ENCODE results near the gene VWC2L.

Gene VWC2L

DNA sequence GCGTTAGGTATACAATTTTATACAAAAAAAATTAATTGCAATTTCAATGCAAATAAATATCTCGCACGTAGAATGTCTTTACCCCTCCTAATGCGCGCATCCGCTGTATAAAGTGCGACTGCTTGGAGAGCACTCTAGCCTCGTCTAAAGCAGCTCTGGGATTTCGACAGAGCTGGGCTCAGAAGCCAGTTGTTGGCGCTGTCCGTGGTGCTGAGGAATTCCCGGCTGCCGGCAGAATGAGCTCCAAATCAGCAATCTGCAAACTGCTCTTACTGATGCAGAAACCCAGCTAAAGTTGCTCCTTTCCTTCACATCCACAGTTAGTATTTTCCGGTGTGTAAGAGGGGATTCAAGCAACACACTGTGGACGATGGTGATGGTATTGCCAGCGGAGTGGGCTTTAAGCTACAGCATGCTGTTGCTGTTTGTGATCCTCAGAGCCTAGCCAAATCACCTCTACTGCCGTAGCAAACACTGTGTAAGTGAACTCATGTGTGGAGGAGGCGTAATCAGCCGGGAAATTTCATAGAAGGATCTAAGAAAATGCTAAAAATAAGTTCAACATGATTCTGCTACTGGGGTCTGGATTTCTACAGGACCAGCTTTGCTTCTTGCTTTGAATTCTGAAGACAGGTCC is at the start of gene VWC2L:
Gene VWC2L, plus strand, starts transcription at position 137 of the 637 bp plus-strand sequence. CDS start 3,140 bp downstream, outside the sequence.
- DNase-seq, result peak in 1 of 2 experiments; percentile 15

- DNase-seq, result no peak
These were observed 49.7 kb upstream of the VWC2L start for GRCh38 chr2:214361116-214361515.

- no peak for DNase-seq
These were observed 45.3 kb upstream of the VWC2L start for GRCh38 chr2:214365549-214365948.

DNA sequence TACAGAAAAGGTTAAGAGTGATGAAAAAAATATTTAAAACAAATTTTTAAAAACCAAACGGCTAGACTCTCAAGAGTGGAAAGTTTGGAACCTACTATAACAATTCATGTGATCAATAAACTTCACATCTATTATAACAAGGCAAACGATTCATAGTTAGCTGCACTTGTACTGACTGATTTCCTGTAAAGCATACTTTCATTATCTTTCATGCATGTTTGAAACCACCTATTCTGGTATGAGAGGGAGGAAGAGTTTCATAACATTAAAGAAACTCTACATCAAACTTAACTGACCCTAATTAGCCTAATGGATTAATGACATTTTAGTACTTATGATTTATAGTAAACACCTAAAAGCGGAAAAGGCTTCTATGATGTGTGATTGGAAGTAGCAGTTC is 43.7 kb upstream of the VWC2L start:
- no peak for DNase-seq

- no peak for DNase-seq
These were observed 34.1 kb upstream of the VWC2L start for GRCh38 chr2:214376618-214377285.

DNA sequence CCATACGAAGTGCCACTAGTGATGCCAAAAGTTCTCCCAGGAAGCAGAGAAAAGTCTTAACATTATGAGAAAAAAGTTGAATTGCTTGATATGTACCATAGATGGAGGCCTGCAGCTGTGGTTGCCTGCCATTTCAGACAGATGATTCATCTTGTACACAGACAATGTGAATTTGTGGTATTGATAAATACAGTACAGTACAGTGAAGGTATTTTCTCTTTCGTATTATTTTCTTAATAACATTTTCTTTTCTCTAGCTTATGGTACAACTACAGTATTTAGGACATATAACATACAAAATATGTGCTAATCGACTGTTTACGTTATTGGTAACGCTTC is 33.6 kb upstream of the VWC2L start:
- DNase-seq, result no peak

- no peak for DNase-seq
These were observed 32.3 kb upstream of the VWC2L start for GRCh38 chr2:214378455-214379103.

DNA sequence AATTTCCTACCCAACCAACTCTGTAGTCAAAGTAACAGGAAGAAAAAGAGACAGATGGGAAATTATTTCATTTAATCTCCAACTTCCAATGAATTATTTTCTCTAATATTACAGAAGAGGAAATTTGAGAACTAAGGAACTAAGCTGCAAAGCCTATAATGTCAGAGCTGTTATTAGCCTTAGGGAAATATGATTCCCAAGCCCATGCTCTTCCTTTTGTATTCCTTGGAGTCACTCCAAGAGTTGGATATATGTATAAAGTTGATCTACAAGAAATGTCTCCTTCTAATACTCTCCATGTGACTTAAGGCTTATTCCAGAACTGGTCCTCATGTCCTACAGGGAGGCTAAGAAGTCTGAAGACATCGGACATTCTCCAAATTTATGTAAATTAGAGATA is 31.6 kb upstream of the VWC2L start:
- no peak for DNase-seq

DNA sequence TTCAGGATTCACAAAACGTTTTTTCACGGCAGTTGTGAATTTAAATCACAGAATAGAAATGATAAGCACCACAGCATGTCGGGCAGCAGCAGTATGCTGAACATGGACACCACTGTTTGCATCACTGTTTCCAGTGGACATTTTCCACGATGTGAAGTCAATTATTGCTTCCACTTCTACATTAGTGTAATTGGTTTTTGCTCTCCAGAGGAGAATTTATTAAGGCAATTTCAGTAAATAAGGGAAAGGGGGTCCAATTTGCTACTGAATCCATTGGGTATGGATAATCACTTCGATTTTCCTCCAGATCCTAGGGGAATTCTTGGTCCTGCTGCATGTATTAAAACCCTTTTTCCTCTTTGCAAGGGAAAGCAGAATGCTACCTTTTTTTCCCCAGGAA is 30.2 kb upstream of the VWC2L start:
- DNase-seq, result no peak

DNA sequence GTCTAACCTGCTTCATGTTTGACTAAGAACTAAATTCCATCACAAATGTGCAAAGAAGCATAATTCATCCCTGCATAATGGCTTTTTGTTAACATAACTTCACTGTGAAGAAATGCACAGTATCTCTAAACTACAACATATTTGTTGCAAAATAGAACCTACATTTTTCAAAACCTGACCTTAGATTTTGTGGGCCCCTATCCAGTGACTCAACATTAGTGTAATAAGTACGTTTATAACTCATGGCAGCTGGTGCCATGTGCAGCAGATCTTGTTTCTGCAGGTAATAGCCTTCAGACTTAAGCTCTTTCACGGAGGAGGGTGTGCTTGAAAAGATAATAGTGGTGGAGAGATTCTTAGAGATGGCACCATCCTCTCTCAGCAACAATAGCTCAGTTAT is 28.6 kb upstream of the VWC2L start:
- no peak for DNase-seq

DNA sequence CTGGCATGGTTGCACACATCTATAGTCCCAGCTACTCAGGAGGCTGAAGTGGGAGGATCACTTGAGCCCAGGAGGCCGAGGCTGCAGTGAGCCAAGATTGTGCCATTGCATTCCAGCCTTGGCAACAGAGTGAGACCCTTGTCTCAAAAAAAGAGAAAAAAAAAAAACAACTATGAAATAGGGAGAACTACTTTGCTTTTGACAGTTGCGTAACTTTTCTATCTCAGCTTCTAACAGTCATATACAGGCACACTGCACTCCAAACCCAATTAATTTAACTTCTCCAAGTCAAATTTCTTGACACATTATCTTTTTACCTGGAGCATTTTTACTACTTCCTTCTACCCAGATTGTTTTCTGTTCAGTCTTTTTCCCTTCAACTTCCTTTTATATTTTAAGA is 24.1 kb upstream of the VWC2L start:
- DNase-seq, result no peak

DNA sequence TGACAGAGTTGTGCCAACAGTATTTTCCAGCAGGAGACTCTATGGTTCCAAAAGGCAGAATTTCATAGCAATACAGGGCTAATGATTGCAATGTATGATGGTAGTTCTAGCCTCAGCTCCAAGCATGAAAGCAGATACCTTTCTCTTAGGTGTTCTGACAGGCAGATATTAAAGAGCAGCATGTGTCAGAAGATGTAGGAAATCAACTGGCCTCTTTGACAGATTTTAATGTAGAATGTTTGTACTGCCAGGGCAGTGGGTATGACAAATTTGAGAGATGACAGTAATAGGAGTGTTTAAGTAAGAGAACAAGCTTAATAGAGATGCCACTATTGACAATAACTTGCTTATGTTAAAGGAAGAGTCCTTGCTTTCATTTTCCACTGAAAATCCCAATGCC is 21.5 kb upstream of the VWC2L start:
- DNase-seq, result no peak

GRCh38 chr2:214393796-214394195 is 17.1 kb upstream of the VWC2L start:
- DNase-seq, result no peak

- no peak for DNase-seq
These were observed 15.8 kb upstream of the VWC2L start for GRCh38 chr2:214395040-214395439.

GRCh38 chr2:214401580-214401979 is 9.3 kb upstream of the VWC2L start:
- DNase-seq, result no peak

- DNase-seq, result no peak
These were observed 602 bp upstream of the VWC2L start for GRCh38 chr2:214410128-214410775.

- no peak for DNase-seq
These were observed 1.8 kb downstream of the VWC2L start for GRCh38 chr2:214412679-214413078.

- DNase-seq, result no peak
These were observed 25.6 kb downstream of the VWC2L start for GRCh38 chr2:214436470-214436869.

DNA sequence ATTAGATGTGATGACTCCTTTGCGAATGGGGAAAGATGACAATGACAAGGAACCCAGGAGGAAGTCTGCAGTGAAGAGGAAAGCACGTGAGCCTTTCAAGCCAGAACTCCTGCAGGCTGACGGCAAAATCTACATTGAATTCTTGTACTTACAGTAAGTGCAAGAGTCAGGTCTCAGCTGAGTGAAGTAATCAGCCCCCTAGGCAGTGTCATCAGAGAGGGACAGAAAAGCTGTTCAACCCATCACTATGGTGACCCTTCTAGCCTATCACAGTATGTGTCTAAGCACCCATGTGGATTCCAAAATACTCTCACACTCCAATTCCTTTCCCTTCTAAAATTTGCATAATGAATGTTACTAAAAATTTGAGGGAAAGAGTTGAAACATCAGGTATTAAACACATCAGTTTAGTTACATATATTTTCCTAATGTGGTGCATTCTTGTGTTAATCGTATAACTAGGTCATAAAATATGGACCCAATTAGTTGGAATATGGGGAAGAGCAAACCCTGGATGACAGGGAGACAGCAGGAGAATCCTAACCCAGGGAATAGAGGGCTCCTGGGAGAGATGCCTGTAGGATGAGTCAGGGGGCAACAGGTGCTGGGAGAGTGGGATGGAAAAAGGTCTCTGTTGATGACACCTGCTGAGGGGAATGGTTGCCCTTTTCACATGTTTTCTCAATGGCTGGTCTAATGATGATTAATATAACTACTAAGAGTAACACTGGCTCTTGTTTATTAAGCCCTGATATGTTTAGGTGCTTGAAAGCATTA is 39.5 kb downstream of the VWC2L start:
- no peak for DNase-seq

GRCh38 chr2:214451516-214452275 is 40.8 kb downstream of the VWC2L start:
- no peak for DNase-seq

- no peak for DNase-seq
These were observed 54.7 kb downstream of the VWC2L start for GRCh38 chr2:214465363-214466146.

- no peak for DNase-seq
These were observed 58.9 kb downstream of the VWC2L start for GRCh38 chr2:214469728-214470127.
